Activated CD4-positive, alpha-beta T cell treated with anti-CD3 and anti-CD28 coated beads for 36 hours (primary cell): Measurements from ENCODE around the gene COX11. TPM values are rescaled to one million over a fixed set of nuclear protein-coding genes. Genes with fewer than 3 reads are reported as not detected.
A peak's percentile ranks its signal among the peaks of the same experiment; 100 is the strongest.

ENCODE experiments used
- ATAC-seq: fragments of 200-7000 bp; cut with Tn5 transposase; one replicate; pipeline ENCODE4 v1.10.0; 2021; ENCODE audit warnings: mild to moderate bottlenecking, moderate library complexity
- CTCF ChIA-PET: fragments of 350-600 bp; sonication (Branson Sonifier 250); formaldehyde crosslinking; loops from one replicate; lab custom pipeline; 2021; ENCODE audit warnings: antibody characterized with exemption; lab: Charles Lee
- POLR2A ChIA-PET: fragments of 350-600 bp; sonication (Branson Sonifier 250); formaldehyde crosslinking; loops from one replicate; lab custom pipeline; 2021; ENCODE audit warnings: antibody characterized with exemption, inconsistent platforms; lab: Charles Lee
- DNase-seq: peaks from one replicate; pipeline ENCODE4 v3.0.0-alpha.2; 2020
- H3K27ac Mint-ChIP-seq: one replicate; pipeline ENCODE4 v1.8.0; 2021; ENCODE audit warnings: mixed read lengths
- H3K27me3 Mint-ChIP-seq: one replicate; pipeline ENCODE4 v1.8.0; 2021; ENCODE audit warnings: mixed read lengths
- H3K36me3 Mint-ChIP-seq: one replicate; pipeline ENCODE4 v1.8.0; 2021; ENCODE audit warnings: low read depth, mixed read lengths
- H3K4me1 Mint-ChIP-seq: one replicate; pipeline ENCODE4 v1.8.0; 2021; ENCODE audit warnings: mixed read lengths
- H3K4me3 Mint-ChIP-seq: one replicate; pipeline ENCODE4 v1.8.0; 2021; ENCODE audit warnings: mild to moderate bottlenecking, moderate library complexity, mixed read lengths
- H3K9me3 Mint-ChIP-seq: one replicate; pipeline ENCODE4 v1.8.0; 2021; ENCODE audit warnings: low read depth, mixed read lengths
- intact Hi-C, 2 experiments: fragments of 100-400 bp; cut with DNase I in 1 of 2; cut with micrococcal nuclease in 1 of 2; formaldehyde crosslinking; loops; one replicate each; pipeline versions ENCODE4 v1.14.2 to v1.15.1; 2022 to 2024; cut with DNase I, micrococcal nuclease
- total RNA-seq, 2 experiments: library from RNA; stranded (reverse); gene quantifications; one replicate each; pipeline ENCODE4 v1.2.3, GENCODE V29; 2021

Gene COX11
- total RNA-seq, result 10 to 100 TPM; 42.6 to 45.4 TPM

GRCh38 chr17:54968262-54968987 is at the start of gene COX11, which contains the start of gene STXBP4:
Gene COX11 (minus strand): TSS chr17:54968654. CDS start chr17:54968646, 8 bp downstream.
Gene STXBP4 (plus strand): TSS chr17:54968765. CDS start chr17:54986220, 17,455 bp downstream.
- peaks cover 23% of the 10 kb centered on the region for H3K4me1 Mint-ChIP-seq
- intact Hi-C loops, result loop anchor here (1.0 to 10.0 kb wide), 7 partner anchors 270 to 764 kb away; partner anchors contain the start of genes MMD (in 2 of the 2) and HLF (in 1 of the 2)
- peak; percentile 97 for ATAC-seq
- ChIA-PET CTCF (interaction anchor here (0.7 kb wide), 1 partner anchor 24 kb away, joined by 3 read pairs; no protein-coding TSS in a partner anchor), POLR2A (no interaction called here)
- H3K27me3 Mint-ChIP-seq, result no peaks in the 10 kb centered on the region
- peak within 1 kb of the TSS; percentile 48 for H3K27ac Mint-ChIP-seq
- H3K9me3 Mint-ChIP-seq, result no peaks in the 10 kb centered on the region
- H3K36me3 Mint-ChIP-seq, result peaks cover 6% of the 10 kb centered on the region
- no peak within 1 kb of the TSS for H3K4me3 Mint-ChIP-seq
- DNase-seq, result peak; percentile 96

- ChIA-PET POLR2A (no interaction called here), CTCF (interaction anchor here (1.1 to 4.3 kb wide), 5 partner anchors 9 to 32 kb away, joined by 4 to 27 read pairs (median 5); no protein-coding TSS in a partner anchor)
- H3K27ac Mint-ChIP-seq, result no peak overlapping the region
- DNase-seq (no peak), ATAC-seq (no peak)
- intact Hi-C loops, result no loop called here
- H3K36me3 Mint-ChIP-seq, result peaks cover 3% of the 10 kb centered on the region
- H3K27me3 Mint-ChIP-seq, result no peaks in the 10 kb centered on the region
- H3K4me3 Mint-ChIP-seq, result no peak overlapping the region
- H3K4me1 Mint-ChIP-seq, result no peaks in the 10 kb centered on the region
- H3K9me3 Mint-ChIP-seq, result no peaks in the 10 kb centered on the region
These were observed 37.1 kb upstream of the COX11 start for GRCh38 chr17:55005520-55005919.

- intact Hi-C loops, result no loop called here
- Mint-ChIP-seq H3K9me3 (no peaks in the 10 kb centered on the region), H3K36me3 (peaks cover 3% of the 10 kb centered on the region), H3K27me3 (no peaks in the 10 kb centered on the region), H3K4me3 (no peak overlapping the region), H3K27ac (no peak overlapping the region), H3K4me1 (no peaks in the 10 kb centered on the region)
- POLR2A ChIA-PET, result no interaction called here
- ATAC-seq (no peak), DNase-seq (no peak)
- CTCF ChIA-PET, result interaction anchor here (0.8 to 4.3 kb wide), 2 partner anchors 11 to 350 kb away, joined by 3 to 27 read pairs; no protein-coding TSS in a partner anchor
These were observed 36.0 kb upstream of the COX11 start for GRCh38 chr17:55004484-55004883.

GRCh38 chr17:55002458-55002857 is 34.0 kb upstream of the COX11 start:
- Mint-ChIP-seq H3K4me1 (no peaks in the 10 kb centered on the region), H3K4me3 (no peak overlapping the region), H3K36me3 (peaks cover 2% of the 10 kb centered on the region), H3K27me3 (no peaks in the 10 kb centered on the region), H3K9me3 (no peaks in the 10 kb centered on the region), H3K27ac (no peak overlapping the region)
- ChIA-PET CTCF (interaction anchor here (0.8 to 1.7 kb wide), 3 partner anchors 9 to 354 kb away, joined by 3 to 5 read pairs (median 5); no protein-coding TSS in a partner anchor), POLR2A (no interaction called here)
- DNase-seq (no peak), ATAC-seq (no peak)
- intact Hi-C loops, result no loop called here

- Mint-ChIP-seq H3K4me3 (no peak overlapping the region), H3K9me3 (no peaks in the 10 kb centered on the region)
These were observed 28.0 kb upstream of the COX11 start for GRCh38 chr17:54996441-54996840.

GRCh38 chr17:54992797-54993639 is 24.6 kb upstream of the COX11 start:
- Mint-ChIP-seq H3K27ac (no peak overlapping the region), H3K36me3 (no peaks in the 10 kb centered on the region), H3K4me3 (no peak overlapping the region), H3K27me3 (no peaks in the 10 kb centered on the region), H3K9me3 (no peaks in the 10 kb centered on the region), H3K4me1 (no peaks in the 10 kb centered on the region)
- ATAC-seq (peak; percentile 33), DNase-seq (no peak)
- intact Hi-C loops, result loop anchor here (1.0 to 10.0 kb wide), 5 partner anchors 242 to 519 kb away; partner anchors contain the start of gene SMIM36 (in 2 of the 2)
- ChIA-PET POLR2A (no interaction called here), CTCF (interaction anchor here (0.6 to 5.1 kb wide), 32 partner anchors 10 to 1850 kb away, joined by 3 to 70 read pairs (median 4); no protein-coding TSS in a partner anchor)

More at GRCh38 chr17:54996441-54996840, 28.0 kb upstream of the COX11 start:
- ATAC-seq (no peak), DNase-seq (no peak)
- CTCF ChIA-PET, result interaction anchor here (1.1 to 2.0 kb wide), 2 partner anchors 9 to 359 kb away, joined by 4 to 5 read pairs; no protein-coding TSS in a partner anchor
- Mint-ChIP-seq H3K4me1 (no peaks in the 10 kb centered on the region), H3K27me3 (no peaks in the 10 kb centered on the region), H3K36me3 (no peaks in the 10 kb centered on the region), H3K27ac (no peak overlapping the region)
- intact Hi-C loops, result loop anchor here in 1 of 2 experiments (10.0 kb wide), 1 partner anchor 238 kb away; no protein-coding TSS in a partner anchor
- POLR2A ChIA-PET, result no interaction called here

GRCh38 chr17:54991567-54991966 is 23.1 kb upstream of the COX11 start:
- H3K36me3 Mint-ChIP-seq, result no peaks in the 10 kb centered on the region
- ATAC-seq, result no peak
- ChIA-PET CTCF (interaction anchor here (0.5 to 5.1 kb wide), 9 partner anchors 23 to 646 kb away, joined by 3 to 70 read pairs (median 6); partner anchors contain the start of genes COX11 and STXBP4), POLR2A (no interaction called here)
- no peak overlapping the region for H3K4me3 Mint-ChIP-seq
- H3K4me1 Mint-ChIP-seq, result no peaks in the 10 kb centered on the region
- no peak overlapping the region for H3K27ac Mint-ChIP-seq
- intact Hi-C loops, result loop anchor here (5.0 to 10.0 kb wide), 2 partner anchors 243 to 521 kb away; partner anchors contain the start of gene SMIM36 (in 2 of the 2)
- no peaks in the 10 kb centered on the region for H3K9me3 Mint-ChIP-seq
- no peaks in the 10 kb centered on the region for H3K27me3 Mint-ChIP-seq
- DNase-seq, result no peak

- CTCF ChIA-PET, result interaction anchor here (0.8 to 5.1 kb wide), 2 partner anchors 355 to 368 kb away, joined by 3 to 70 read pairs; no protein-coding TSS in a partner anchor
- POLR2A ChIA-PET, result no interaction called here
- no peaks in the 10 kb centered on the region for H3K9me3 Mint-ChIP-seq
- H3K27ac Mint-ChIP-seq, result no peak overlapping the region
- DNase-seq, result no peak
- H3K27me3 Mint-ChIP-seq, result no peaks in the 10 kb centered on the region
- H3K4me3 Mint-ChIP-seq, result no peak overlapping the region
- H3K4me1 Mint-ChIP-seq, result no peaks in the 10 kb centered on the region
- no peaks in the 10 kb centered on the region for H3K36me3 Mint-ChIP-seq
- no peak for ATAC-seq
- intact Hi-C loops, result loop anchor here (5.0 to 10.0 kb wide), 2 partner anchors 245 to 522 kb away; partner anchors contain the start of gene SMIM36 (in 2 of the 2)
These were observed 21.7 kb upstream of the COX11 start for GRCh38 chr17:54990118-54990517.

- H3K4me3 Mint-ChIP-seq, result no peak overlapping the region
- ChIA-PET CTCF (interaction anchor here (0.6 to 1.3 kb wide), 3 partner anchors 12 to 370 kb away, joined by 3 to 5 read pairs (median 4); no protein-coding TSS in a partner anchor), POLR2A (no interaction called here)
- H3K27ac Mint-ChIP-seq, result no peak overlapping the region
- no peak for DNase-seq
- no peak for ATAC-seq
- no peaks in the 10 kb centered on the region for H3K4me1 Mint-ChIP-seq
- H3K36me3 Mint-ChIP-seq, result peaks cover 2% of the 10 kb centered on the region
- intact Hi-C loops, result no loop called here
- H3K9me3 Mint-ChIP-seq, result no peaks in the 10 kb centered on the region
- H3K27me3 Mint-ChIP-seq, result no peaks in the 10 kb centered on the region
These were observed 17.0 kb upstream of the COX11 start for GRCh38 chr17:54985476-54985875.

- no peaks in the 10 kb centered on the region for H3K27me3 Mint-ChIP-seq
- CTCF ChIA-PET, result no interaction called here
- no peak for DNase-seq
These were observed 14.8 kb upstream of the COX11 start for GRCh38 chr17:54983260-54983659.

GRCh38 chr17:54982399-54982798 is 13.9 kb upstream of the COX11 start:
- Mint-ChIP-seq H3K4me3 (no peak overlapping the region), H3K9me3 (no peaks in the 10 kb centered on the region), H3K36me3 (peaks cover 2% of the 10 kb centered on the region), H3K4me1 (peaks cover 3% of the 10 kb centered on the region), H3K27me3 (no peaks in the 10 kb centered on the region), H3K27ac (no peak overlapping the region)
- ATAC-seq, result no peak
- intact Hi-C loops, result no loop called here
- POLR2A ChIA-PET, result no interaction called here
- DNase-seq, result no peak
- CTCF ChIA-PET, result no interaction called here

More at GRCh38 chr17:54983260-54983659, 14.8 kb upstream of the COX11 start:
- Mint-ChIP-seq H3K27ac (no peak overlapping the region), H3K4me3 (no peak overlapping the region), H3K36me3 (peaks cover 2% of the 10 kb centered on the region), H3K4me1 (peaks cover 3% of the 10 kb centered on the region), H3K9me3 (no peaks in the 10 kb centered on the region)
- ATAC-seq, result no peak
- POLR2A ChIA-PET, result no interaction called here
- intact Hi-C loops, result no loop called here
